ENCODE measurements around the gene SIAE. TPM values are rescaled to one million over a fixed set of nuclear protein-coding genes. Genes with fewer than 3 reads are reported as not detected.

The SIAE gene, protein sequence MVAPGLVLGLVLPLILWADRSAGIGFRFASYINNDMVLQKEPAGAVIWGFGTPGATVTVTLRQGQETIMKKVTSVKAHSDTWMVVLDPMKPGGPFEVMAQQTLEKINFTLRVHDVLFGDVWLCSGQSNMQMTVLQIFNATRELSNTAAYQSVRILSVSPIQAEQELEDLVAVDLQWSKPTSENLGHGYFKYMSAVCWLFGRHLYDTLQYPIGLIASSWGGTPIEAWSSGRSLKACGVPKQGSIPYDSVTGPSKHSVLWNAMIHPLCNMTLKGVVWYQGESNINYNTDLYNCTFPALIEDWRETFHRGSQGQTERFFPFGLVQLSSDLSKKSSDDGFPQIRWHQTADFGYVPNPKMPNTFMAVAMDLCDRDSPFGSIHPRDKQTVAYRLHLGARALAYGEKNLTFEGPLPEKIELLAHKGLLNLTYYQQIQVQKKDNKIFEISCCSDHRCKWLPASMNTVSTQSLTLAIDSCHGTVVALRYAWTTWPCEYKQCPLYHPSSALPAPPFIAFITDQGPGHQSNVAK
- polyA plus RNA-seq (2013, experiment 1 of 2), result 18.4 TPM
- 18.5 TPM for polyA plus RNA-seq (2013, experiment 2 of 2)

GRCh38 chr11:124673333-124674167 lies at the start of gene SIAE, which contains the start of gene SPA17:
SIAE (minus strand) TSS chr11:124673739; CDS start chr11:124673708, 31 bp downstream.
SPA17 (plus strand) TSS chr11:124673904; CDS start chr11:124675265, 1,361 bp downstream.
- Histone ChIP-seq H3K9ac (ENCODE audit: low read length) (peak within 1 kb of the TSS; percentile 97), H2BK15ac (ENCODE audit: low read depth, poor library complexity, severe bottlenecking) (peak within 1 kb of the TSS; percentile 60), H2BK12ac (ENCODE audit: low read length in 2 of 2) (no peak within 1 kb of the TSS), H3K9me3 (ENCODE audit: control insufficient read depth, low read length) (no peaks in the 10 kb centered on the region), H3K27me3 (ENCODE audit: control insufficient read depth in 1 of 2, insufficient read depth in 1 of 2, low read length in 2 of 2) (peaks cover 0 to 5% of the 10 kb centered on the region in 2 experiments), H4K91ac (ENCODE audit: low read length) (peak within 1 kb of the TSS; percentile 16), H2AFZ (ENCODE audit: low read depth, low read length) (peak within 1 kb of the TSS; percentile 89), H3K4ac (ENCODE audit: low read depth in 1 of 2, low read length in 2 of 2) (peak within 1 kb of the TSS in 1 of 2 experiments; percentile 8), H3K36me3 (ENCODE audit: control insufficient read depth in 1 of 2, insufficient read depth in 2 of 2, low read depth in 1 of 2, low read length in 2 of 2) (peaks cover 0 to 2% of the 10 kb centered on the region in 2 experiments), H3K18ac (ENCODE audit: low read depth in 1 of 2, low read length in 2 of 2) (peak within 1 kb of the TSS; percentile 44 to 82), H3K23ac (ENCODE audit: low read length in 2 of 2) (no peak within 1 kb of the TSS), H3K14ac (ENCODE audit: low read length in 2 of 2) (peak within 1 kb of the TSS in 1 of 2 experiments; percentile 66), H3K27ac (ENCODE audit: low read length, poor library complexity, severe bottlenecking) (peak within 1 kb of the TSS; percentile 56), H4K8ac (ENCODE audit: low read length) (peak within 1 kb of the TSS; percentile 67), H2BK5ac (ENCODE audit: low read depth, low read length, poor library complexity, severe bottlenecking) (no peak within 1 kb of the TSS), H3K4me2 (ENCODE audit: low read length, poor library complexity, severe bottlenecking) (peak within 1 kb of the TSS; percentile 69), H3K4me3 (ENCODE audit: insufficient read depth in 1 of 2, low read depth in 1 of 2, low read length in 2 of 2) (peak within 1 kb of the TSS; percentile 71 to 89), H3K4me1 (ENCODE audit: control insufficient read depth, insufficient read depth, low read depth, low read length) (peaks cover 4% of the 10 kb centered on the region), H2BK120ac (ENCODE audit: low read depth, low read length) (no peak within 1 kb of the TSS), H2AK5ac (ENCODE audit: low read length, severe bottlenecking) (no peak within 1 kb of the TSS), H3K79me1 (replicated peaks; ENCODE audit: low read length, poor library complexity, severe bottlenecking) (peaks cover 2% of the 10 kb centered on the region)
- WGBS, result under 1% methylated on average over 55 of the region's 58 CpGs
- peak; percentile 98 for DNase-seq

DNA sequence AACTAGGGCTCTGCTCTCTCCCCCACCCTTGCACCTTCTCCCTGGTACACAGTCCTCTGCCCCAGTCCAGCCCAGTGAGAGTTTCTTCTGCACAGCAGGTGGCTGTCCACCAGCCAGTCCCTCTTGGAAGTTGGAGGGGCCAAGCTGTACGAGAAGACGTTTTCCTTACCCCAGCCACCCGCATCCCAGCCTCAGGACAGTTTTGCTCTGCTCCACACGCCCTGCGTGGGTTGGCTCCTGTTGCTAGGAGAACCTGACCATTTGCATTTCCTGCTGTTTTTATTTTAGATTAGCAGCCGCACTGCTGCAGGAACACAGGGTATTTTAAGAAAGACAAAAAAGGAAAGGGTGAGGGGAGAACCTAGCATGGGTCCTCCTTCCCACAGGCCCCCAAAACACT lies 48.6 kb upstream of the SIAE start:
- H3K9me3 ChIP-seq (ENCODE audit: control insufficient read depth, low read length), result no peaks in the 10 kb centered on the region
- H3K27me3 ChIP-seq (ENCODE audit: control insufficient read depth in 1 of 2, insufficient read depth in 1 of 2, low read length in 2 of 2), result peaks cover 79 to 92% of the 10 kb centered on the region in 2 experiments
- no peak overlapping the region for H3K4me2 ChIP-seq (ENCODE audit: low read length, poor library complexity, severe bottlenecking)
- no peak overlapping the region for H2BK5ac ChIP-seq (ENCODE audit: low read depth, low read length, poor library complexity, severe bottlenecking)
- H3K18ac ChIP-seq (ENCODE audit: low read depth in 1 of 2, low read length in 2 of 2), result no peak overlapping the region
- H3K14ac ChIP-seq (ENCODE audit: low read length in 2 of 2), result no peak overlapping the region
- H3K36me3 ChIP-seq (ENCODE audit: control insufficient read depth in 1 of 2, insufficient read depth in 2 of 2, low read depth in 1 of 2, low read length in 2 of 2), result no peaks in the 10 kb centered on the region
- no peak overlapping the region for H2AFZ ChIP-seq (ENCODE audit: low read depth, low read length)
- no peak overlapping the region for H4K91ac ChIP-seq (ENCODE audit: low read length)
- no peak overlapping the region for H2BK120ac ChIP-seq (ENCODE audit: low read depth, low read length)
- no peak overlapping the region for H4K8ac ChIP-seq (ENCODE audit: low read length)
- H3K4me1 ChIP-seq (ENCODE audit: control insufficient read depth, insufficient read depth, low read depth, low read length), result peaks cover 19% of the 10 kb centered on the region
- WGBS, result 55% methylated on average over 6 of the region's 6 CpGs
- no peak overlapping the region for H2AK5ac ChIP-seq (ENCODE audit: low read length, severe bottlenecking)
- H3K27ac ChIP-seq (ENCODE audit: low read length, poor library complexity, severe bottlenecking), result no peak overlapping the region
- no peak overlapping the region for H2BK12ac ChIP-seq (ENCODE audit: low read length in 2 of 2)
- no peak overlapping the region for H3K4me3 ChIP-seq (ENCODE audit: insufficient read depth in 1 of 2, low read depth in 1 of 2, low read length in 2 of 2)
- H3K79me1 ChIP-seq (replicated peaks; ENCODE audit: low read length, poor library complexity, severe bottlenecking), result no peaks in the 10 kb centered on the region
- H3K9ac ChIP-seq (ENCODE audit: low read length), result no peak overlapping the region
- DNase-seq, result no peak
- no peak overlapping the region for H3K23ac ChIP-seq (ENCODE audit: low read length in 2 of 2)
- H3K4ac ChIP-seq (ENCODE audit: low read depth in 1 of 2, low read length in 2 of 2), result no peak overlapping the region
- H2BK15ac ChIP-seq (ENCODE audit: low read depth, poor library complexity, severe bottlenecking), result no peak overlapping the region

- Histone ChIP-seq H4K8ac (ENCODE audit: low read length) (no peak overlapping the region), H3K36me3 (ENCODE audit: control insufficient read depth in 1 of 2, insufficient read depth in 2 of 2, low read depth in 1 of 2, low read length in 2 of 2) (no peaks in the 10 kb centered on the region), H3K4me2 (ENCODE audit: low read length, poor library complexity, severe bottlenecking) (no peak overlapping the region), H2BK120ac (ENCODE audit: low read depth, low read length) (no peak overlapping the region), H2BK12ac (ENCODE audit: low read length in 2 of 2) (no peak overlapping the region), H3K4ac (ENCODE audit: low read depth in 1 of 2, low read length in 2 of 2) (no peak overlapping the region), H3K9ac (ENCODE audit: low read length) (no peak overlapping the region), H3K18ac (ENCODE audit: low read depth in 1 of 2, low read length in 2 of 2) (no peak overlapping the region), H3K23ac (ENCODE audit: low read length in 2 of 2) (no peak overlapping the region), H3K4me3 (ENCODE audit: insufficient read depth in 1 of 2, low read depth in 1 of 2, low read length in 2 of 2) (no peak overlapping the region), H4K91ac (ENCODE audit: low read length) (no peak overlapping the region), H3K27ac (ENCODE audit: low read length, poor library complexity, severe bottlenecking) (no peak overlapping the region), H2AK5ac (ENCODE audit: low read length, severe bottlenecking) (no peak overlapping the region), H2AFZ (ENCODE audit: low read depth, low read length) (no peak overlapping the region), H3K79me1 (replicated peaks; ENCODE audit: low read length, poor library complexity, severe bottlenecking) (no peaks in the 10 kb centered on the region), H2BK5ac (ENCODE audit: low read depth, low read length, poor library complexity, severe bottlenecking) (no peak overlapping the region), H2BK15ac (ENCODE audit: low read depth, poor library complexity, severe bottlenecking) (no peak overlapping the region), H3K27me3 (ENCODE audit: control insufficient read depth in 1 of 2, insufficient read depth in 1 of 2, low read length in 2 of 2) (peaks cover 82 to 99% of the 10 kb centered on the region in 2 experiments), H3K4me1 (ENCODE audit: control insufficient read depth, insufficient read depth, low read depth, low read length) (peaks cover 10% of the 10 kb centered on the region), H3K9me3 (ENCODE audit: control insufficient read depth, low read length) (no peaks in the 10 kb centered on the region), H3K14ac (ENCODE audit: low read length in 2 of 2) (no peak overlapping the region)
- 13% methylated on average over 2 of the region's 2 CpGs for WGBS
- DNase-seq, result no peak
Measured at GRCh38 chr11:124719534-124719933, 46.0 kb upstream of the SIAE start.
